ENCODE results near the gene PDZD2. TPM values are rescaled to one million over a fixed set of nuclear protein-coding genes. Genes with fewer than 3 reads are reported as not detected.
"Not testable (repeated sequence)": the region's sequence is repeated elsewhere in the genome, so short reads cannot be mapped to it uniquely, and the experiment has no call there.

PDZD2 gene
- total RNA-seq, 2 donors from 2014 or later, result 6.6 to 14.6 TPM

GRCh38 chr5:31598640-31599611 is 40.0 kb upstream of the PDZD2 start:
- Histone ChIP-seq H3K36me3 (ENCODE audit: control insufficient read depth, insufficient read depth, low read length) (no peaks in the 10 kb centered on the region), H3K4me1 (ENCODE audit: control insufficient read depth, insufficient read depth, low read length) (no peaks in the 10 kb centered on the region), H3K9me3 (ENCODE audit: control insufficient read depth, low read length) (no peaks in the 10 kb centered on the region), H3K27ac (ENCODE audit: low read depth, low read length) (no peak overlapping the region), H3K27me3 (ENCODE audit: control insufficient read depth, insufficient read depth, low read length, poor library complexity, severe bottlenecking) (no peaks in the 10 kb centered on the region), H3K9ac (ENCODE audit: extremely low read depth, low read length, poor library complexity, severe bottlenecking) (no peak overlapping the region), H3K4me3 (ENCODE audit: low read length) (no peak overlapping the region)
- Mint-ChIP-seq H3K36me3 (ENCODE audit: low read depth) (no peaks in the 10 kb centered on the region), H3K9me3 (no peaks in the 10 kb centered on the region), H3K4me1 (peaks cover 7% of the 10 kb centered on the region), H3K4me3 (no peak overlapping the region), H3K27me3 (ENCODE audit: insufficient read depth) (no peaks in the 10 kb centered on the region), H3K27ac (peak overlapping the region; percentile 9)
- 95 to 97% methylated on average over 4 to 5 of the region's 5 CpGs for WGBS, 2 experiments (ENCODE audit: insufficient coverage in 1 of 2, insufficient read length in 1 of 2)
- no peak for DNase-seq
- TF ChIP-seq CTCF (conservative IDR thresholded peaks at IDR 0.05), result no peak

- H3K9ac ChIP-seq (ENCODE audit: extremely low read depth, low read length, poor library complexity, severe bottlenecking); H3K4me3 ChIP-seq (ENCODE audit: low read length); H3K36me3 Mint-ChIP-seq (ENCODE audit: low read depth); H3K4me1 Mint-ChIP-seq; DNase-seq; H3K36me3 ChIP-seq (ENCODE audit: control insufficient read depth, insufficient read depth, low read length); H3K4me1 ChIP-seq (ENCODE audit: control insufficient read depth, insufficient read depth, low read length); H3K27ac ChIP-seq (ENCODE audit: low read depth, low read length); H3K27me3 Mint-ChIP-seq (ENCODE audit: insufficient read depth); H3K27ac Mint-ChIP-seq; H3K4me3 Mint-ChIP-seq; H3K9me3 ChIP-seq (ENCODE audit: control insufficient read depth, low read length); H3K9me3 Mint-ChIP-seq; H3K27me3 ChIP-seq (ENCODE audit: control insufficient read depth, insufficient read depth, low read length, poor library complexity, severe bottlenecking): not testable (repeated sequence)
- WGBS, 2 experiments (ENCODE audit: insufficient coverage in 1 of 2, insufficient read length in 1 of 2), result 90 to 93% methylated on average over 3 to 4 of the region's 4 CpGs
Measured at GRCh38 chr5:31602305-31602704, 36.6 kb upstream of the PDZD2 start.

GRCh38 chr5:31604240-31604639 is 34.7 kb upstream of the PDZD2 start:
- no peak overlapping the region for H3K4me3 Mint-ChIP-seq
- Histone ChIP-seq H3K27me3 (ENCODE audit: control insufficient read depth, insufficient read depth, low read length, poor library complexity, severe bottlenecking) (no peaks in the 10 kb centered on the region), H3K9me3 (ENCODE audit: control insufficient read depth, low read length) (no peaks in the 10 kb centered on the region), H3K4me1 (ENCODE audit: control insufficient read depth, insufficient read depth, low read length) (no peaks in the 10 kb centered on the region), H3K4me3 (ENCODE audit: low read length) (no peak overlapping the region), H3K9ac (ENCODE audit: extremely low read depth, low read length, poor library complexity, severe bottlenecking) (no peak overlapping the region), H3K27ac (ENCODE audit: low read depth, low read length) (no peak overlapping the region), H3K36me3 (ENCODE audit: control insufficient read depth, insufficient read depth, low read length) (no peaks in the 10 kb centered on the region)
- H3K27ac Mint-ChIP-seq, result no peak overlapping the region
- no peak for DNase-seq
- no peak for TF ChIP-seq CTCF (conservative IDR thresholded peaks at IDR 0.05)
- 86 to 92% methylated on average over 2 of the region's 2 CpGs for WGBS, 2 experiments (ENCODE audit: insufficient coverage in 1 of 2, insufficient read length in 1 of 2)
- H3K9me3 Mint-ChIP-seq, result no peaks in the 10 kb centered on the region
- no peaks in the 10 kb centered on the region for H3K4me1 Mint-ChIP-seq
- no peaks in the 10 kb centered on the region for H3K36me3 Mint-ChIP-seq (ENCODE audit: low read depth)
- no peaks in the 10 kb centered on the region for H3K27me3 Mint-ChIP-seq (ENCODE audit: insufficient read depth)
